Measurements from ENCODE around the gene TMEM239.

DNA sequence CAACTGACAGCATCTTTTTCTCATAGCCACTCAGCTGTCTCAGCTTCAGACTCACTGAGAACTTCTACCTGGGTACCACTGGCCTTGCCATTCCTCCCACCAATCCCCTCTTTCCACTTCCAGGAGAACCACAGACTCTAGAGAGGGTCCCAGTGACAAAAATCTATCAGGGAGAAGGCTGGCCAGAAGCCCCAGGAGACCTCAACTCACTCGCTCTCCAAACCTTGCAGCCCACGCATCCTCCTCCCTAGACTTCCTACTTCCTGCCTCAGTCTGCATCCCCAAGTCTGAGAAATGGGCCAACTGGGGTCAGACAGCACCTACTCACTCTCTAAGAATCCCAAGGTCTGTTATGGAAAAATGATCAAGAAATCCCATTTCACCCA, 1.2 kb downstream of the TMEM239 start:
- TF ChIP-seq CBX8 (IDR thresholded peaks at IDR 0.05) (no peak), POLR2A (IDR thresholded peaks at IDR 0.05; ENCODE audit: low read length) (no peak), RAD21 (conservative IDR thresholded peaks at IDR 0.05 in 1 of 2, IDR thresholded peaks at IDR 0.05 in 1 of 2) (no peak), RCOR1 (IDR thresholded peaks at IDR 0.05; ENCODE audit: low read depth, low read length) (no peak)
- TF ChIP-seq, protein P1, sequence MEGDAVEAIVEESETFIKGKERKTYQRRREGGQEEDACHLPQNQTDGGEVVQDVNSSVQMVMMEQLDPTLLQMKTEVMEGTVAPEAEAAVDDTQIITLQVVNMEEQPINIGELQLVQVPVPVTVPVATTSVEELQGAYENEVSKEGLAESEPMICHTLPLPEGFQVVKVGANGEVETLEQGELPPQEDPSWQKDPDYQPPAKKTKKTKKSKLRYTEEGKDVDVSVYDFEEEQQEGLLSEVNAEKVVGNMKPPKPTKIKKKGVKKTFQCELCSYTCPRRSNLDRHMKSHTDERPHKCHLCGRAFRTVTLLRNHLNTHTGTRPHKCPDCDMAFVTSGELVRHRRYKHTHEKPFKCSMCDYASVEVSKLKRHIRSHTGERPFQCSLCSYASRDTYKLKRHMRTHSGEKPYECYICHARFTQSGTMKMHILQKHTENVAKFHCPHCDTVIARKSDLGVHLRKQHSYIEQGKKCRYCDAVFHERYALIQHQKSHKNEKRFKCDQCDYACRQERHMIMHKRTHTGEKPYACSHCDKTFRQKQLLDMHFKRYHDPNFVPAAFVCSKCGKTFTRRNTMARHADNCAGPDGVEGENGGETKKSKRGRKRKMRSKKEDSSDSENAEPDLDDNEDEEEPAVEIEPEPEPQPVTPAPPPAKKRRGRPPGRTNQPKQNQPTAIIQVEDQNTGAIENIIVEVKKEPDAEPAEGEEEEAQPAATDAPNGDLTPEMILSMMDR (IDR thresholded peaks at IDR 0.05): no peak
- TF ChIP-seq, protein P2, sequence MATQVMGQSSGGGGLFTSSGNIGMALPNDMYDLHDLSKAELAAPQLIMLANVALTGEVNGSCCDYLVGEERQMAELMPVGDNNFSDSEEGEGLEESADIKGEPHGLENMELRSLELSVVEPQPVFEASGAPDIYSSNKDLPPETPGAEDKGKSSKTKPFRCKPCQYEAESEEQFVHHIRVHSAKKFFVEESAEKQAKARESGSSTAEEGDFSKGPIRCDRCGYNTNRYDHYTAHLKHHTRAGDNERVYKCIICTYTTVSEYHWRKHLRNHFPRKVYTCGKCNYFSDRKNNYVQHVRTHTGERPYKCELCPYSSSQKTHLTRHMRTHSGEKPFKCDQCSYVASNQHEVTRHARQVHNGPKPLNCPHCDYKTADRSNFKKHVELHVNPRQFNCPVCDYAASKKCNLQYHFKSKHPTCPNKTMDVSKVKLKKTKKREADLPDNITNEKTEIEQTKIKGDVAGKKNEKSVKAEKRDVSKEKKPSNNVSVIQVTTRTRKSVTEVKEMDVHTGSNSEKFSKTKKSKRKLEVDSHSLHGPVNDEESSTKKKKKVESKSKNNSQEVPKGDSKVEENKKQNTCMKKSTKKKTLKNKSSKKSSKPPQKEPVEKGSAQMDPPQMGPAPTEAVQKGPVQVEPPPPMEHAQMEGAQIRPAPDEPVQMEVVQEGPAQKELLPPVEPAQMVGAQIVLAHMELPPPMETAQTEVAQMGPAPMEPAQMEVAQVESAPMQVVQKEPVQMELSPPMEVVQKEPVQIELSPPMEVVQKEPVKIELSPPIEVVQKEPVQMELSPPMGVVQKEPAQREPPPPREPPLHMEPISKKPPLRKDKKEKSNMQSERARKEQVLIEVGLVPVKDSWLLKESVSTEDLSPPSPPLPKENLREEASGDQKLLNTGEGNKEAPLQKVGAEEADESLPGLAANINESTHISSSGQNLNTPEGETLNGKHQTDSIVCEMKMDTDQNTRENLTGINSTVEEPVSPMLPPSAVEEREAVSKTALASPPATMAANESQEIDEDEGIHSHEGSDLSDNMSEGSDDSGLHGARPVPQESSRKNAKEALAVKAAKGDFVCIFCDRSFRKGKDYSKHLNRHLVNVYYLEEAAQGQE (IDR thresholded peaks at IDR 0.05): no peak
- TF ChIP-seq, protein P3, sequence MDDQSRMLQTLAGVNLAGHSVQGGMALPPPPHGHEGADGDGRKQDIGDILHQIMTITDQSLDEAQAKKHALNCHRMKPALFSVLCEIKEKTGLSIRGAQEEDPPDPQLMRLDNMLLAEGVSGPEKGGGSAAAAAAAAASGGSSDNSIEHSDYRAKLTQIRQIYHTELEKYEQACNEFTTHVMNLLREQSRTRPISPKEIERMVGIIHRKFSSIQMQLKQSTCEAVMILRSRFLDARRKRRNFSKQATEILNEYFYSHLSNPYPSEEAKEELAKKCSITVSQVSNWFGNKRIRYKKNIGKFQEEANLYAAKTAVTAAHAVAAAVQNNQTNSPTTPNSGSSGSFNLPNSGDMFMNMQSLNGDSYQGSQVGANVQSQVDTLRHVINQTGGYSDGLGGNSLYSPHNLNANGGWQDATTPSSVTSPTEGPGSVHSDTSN (IDR thresholded peaks at IDR 0.05): no peak

Measured in A549 (cell line).